ENCODE results near the gene BORA. TPM values are rescaled to one million over a fixed set of nuclear protein-coding genes. Genes with fewer than 3 reads are reported as not detected.
"Not testable (repeated sequence)": the region's sequence is repeated elsewhere in the genome, so short reads cannot be mapped to it uniquely, and the experiment has no call there.

The BORA gene
- total RNA-seq, 4 donors from 2014 or later, result 0.93 to 6.2 (median 1.3) TPM

DNA sequence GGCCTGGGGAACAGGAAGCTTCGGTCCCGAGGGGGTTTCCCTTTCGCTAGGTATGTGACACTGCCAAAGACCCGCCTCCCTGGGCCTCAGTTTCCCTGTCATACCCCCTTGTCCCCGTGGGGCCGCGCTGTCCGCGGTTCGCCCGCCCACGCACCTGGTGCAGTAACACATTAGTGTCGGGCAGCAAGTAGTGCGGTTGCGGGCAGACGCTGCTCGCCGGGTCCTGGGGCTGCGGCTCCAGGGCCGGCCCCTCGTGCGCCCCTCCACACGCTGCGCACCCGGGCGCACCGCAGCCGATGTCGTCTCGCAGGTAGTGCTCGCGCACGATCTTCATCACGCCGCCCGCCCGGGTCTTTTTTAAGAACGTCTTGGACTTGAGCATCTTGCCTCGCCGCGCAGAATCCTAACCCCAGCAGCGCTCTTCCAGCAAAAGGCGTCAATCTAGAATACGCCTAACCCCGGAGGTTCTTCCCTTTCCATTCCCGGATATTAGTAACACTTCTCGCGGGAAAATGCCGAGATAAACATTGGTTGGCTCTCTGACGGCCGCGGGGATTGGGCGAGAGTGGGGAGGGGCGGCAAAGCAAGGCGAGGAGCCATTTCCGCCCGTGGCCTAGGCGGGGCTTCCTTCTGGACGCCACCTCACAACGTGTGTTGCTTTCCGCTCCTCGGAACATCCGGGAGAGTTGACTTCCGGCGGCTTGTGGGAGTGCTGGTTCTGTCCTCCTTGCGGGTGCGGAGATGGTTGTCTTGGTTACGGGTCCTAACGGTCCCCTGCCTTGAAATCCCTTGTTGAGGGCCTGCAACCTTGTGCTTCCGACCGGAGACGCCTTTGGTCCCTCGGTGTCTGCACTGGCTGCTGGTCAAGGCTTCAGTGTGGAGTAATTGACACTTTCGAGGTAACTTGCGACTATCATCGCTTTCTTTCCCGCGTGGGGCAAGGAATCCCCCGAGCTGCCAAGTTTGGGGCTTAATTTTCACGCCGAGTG, 54.0 kb downstream of the BORA start, which contains the start of the genes DIS3 and PIBF1:
Gene DIS3 (minus strand): TSS at position 450 of the 989 bp plus-strand sequence. CDS start 68 bp downstream, at position 382.
Gene PIBF1 (plus strand): TSS at position 683 of the 989 bp plus-strand sequence. CDS start 1,337 bp downstream, outside the sequence.
- WGBS, 2 donors (ENCODE audit: low coverage in 1 of 2), result 1% methylated on average over 19 to 26 of the region's 81 CpGs
- Histone ChIP-seq H3K27me3 (no peaks in the 10 kb centered on the region), H3K4me3 (peak within 1 kb of the TSS; percentile 53 to 87), H3K9me3 (no peaks in the 10 kb centered on the region), H3K27ac (peak within 1 kb of the TSS; percentile 62 to 96 (median 94)), H3K36me3 (peaks cover 6 to 35% of the 10 kb centered on the region in 2 donors), H3K4me1 (peaks cover 14 to 67% (median 23%) of the 10 kb centered on the region in 3 donors)
- ATAC-seq, result peak; percentile 100
- TF ChIP-seq POLR2A (IDR thresholded peaks at IDR 0.05), result peak; percentile 44 to 68
- TF ChIP-seq, protein P1, sequence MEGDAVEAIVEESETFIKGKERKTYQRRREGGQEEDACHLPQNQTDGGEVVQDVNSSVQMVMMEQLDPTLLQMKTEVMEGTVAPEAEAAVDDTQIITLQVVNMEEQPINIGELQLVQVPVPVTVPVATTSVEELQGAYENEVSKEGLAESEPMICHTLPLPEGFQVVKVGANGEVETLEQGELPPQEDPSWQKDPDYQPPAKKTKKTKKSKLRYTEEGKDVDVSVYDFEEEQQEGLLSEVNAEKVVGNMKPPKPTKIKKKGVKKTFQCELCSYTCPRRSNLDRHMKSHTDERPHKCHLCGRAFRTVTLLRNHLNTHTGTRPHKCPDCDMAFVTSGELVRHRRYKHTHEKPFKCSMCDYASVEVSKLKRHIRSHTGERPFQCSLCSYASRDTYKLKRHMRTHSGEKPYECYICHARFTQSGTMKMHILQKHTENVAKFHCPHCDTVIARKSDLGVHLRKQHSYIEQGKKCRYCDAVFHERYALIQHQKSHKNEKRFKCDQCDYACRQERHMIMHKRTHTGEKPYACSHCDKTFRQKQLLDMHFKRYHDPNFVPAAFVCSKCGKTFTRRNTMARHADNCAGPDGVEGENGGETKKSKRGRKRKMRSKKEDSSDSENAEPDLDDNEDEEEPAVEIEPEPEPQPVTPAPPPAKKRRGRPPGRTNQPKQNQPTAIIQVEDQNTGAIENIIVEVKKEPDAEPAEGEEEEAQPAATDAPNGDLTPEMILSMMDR (IDR thresholded peaks at IDR 0.05), result peak in 3 of 4 experiments; percentile 4 to 24 (median 16)
- peak; percentile 92 for TF ChIP-seq POLR2AphosphoS5 (IDR thresholded peaks at IDR 0.05)
- no peak for TF ChIP-seq EP300 (IDR thresholded peaks at IDR 0.05)

DNA sequence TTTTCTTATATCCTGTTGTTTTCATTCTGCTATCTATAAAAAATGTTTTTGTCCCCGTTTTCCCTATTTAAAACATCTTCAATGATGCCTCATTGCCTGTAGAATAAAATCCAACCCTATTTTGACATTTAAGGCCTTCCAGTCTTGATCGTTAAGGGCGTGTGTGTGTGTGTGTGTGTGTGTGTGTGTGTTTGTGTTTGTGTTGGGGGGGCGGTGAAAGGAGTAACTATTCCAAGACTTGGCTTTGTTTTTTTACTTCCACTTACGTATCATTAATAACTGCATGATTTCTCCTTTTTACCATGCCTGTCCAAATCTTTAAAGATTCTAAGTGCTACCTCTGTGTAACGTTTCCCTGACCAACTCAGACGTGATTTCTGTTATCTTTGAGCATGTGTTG, 55.0 kb downstream of the BORA start:
- peak overlapping the region; percentile 62 to 96 (median 94) for H3K27ac ChIP-seq
- H3K4me3 ChIP-seq, result peak overlapping the region; percentile 53 to 87
- H3K4me1 ChIP-seq, result peaks cover 14 to 68% (median 23%) of the 10 kb centered on the region in 3 donors
- H3K27me3 ChIP-seq, result no peaks in the 10 kb centered on the region
- TF ChIP-seq POLR2AphosphoS5 (IDR thresholded peaks at IDR 0.05), result no peak
- TF ChIP-seq EP300 (IDR thresholded peaks at IDR 0.05), result no peak
- no peaks in the 10 kb centered on the region for H3K9me3 ChIP-seq
- WGBS, 2 donors (ENCODE audit: low coverage in 1 of 2), result 3% methylated on average over 5 to 7 of the region's 7 CpGs
- H3K36me3 ChIP-seq, result peaks cover 0 to 26% of the 10 kb centered on the region in 2 donors
- ATAC-seq, result no peak

DNA sequence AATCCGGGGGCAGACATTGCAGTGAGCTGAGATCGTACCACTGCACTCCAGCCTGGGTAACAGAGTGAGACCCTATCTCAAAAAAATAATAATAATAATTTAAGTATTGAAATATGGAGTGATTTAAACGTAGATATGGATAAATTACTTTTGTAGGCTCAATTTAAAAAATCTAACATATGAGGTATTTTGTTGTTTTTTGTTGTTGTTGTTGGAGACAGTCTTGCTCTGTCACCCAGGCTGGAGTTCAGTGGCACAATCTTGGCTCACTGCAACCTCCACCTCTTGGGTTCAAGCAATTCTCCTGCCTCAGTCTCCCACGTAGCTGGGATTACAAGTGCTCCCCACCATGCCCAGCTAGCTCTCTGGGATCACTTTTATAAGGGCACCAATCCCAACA, 57.0 kb downstream of the BORA start:
- H3K27me3 ChIP-seq, ATAC-seq, H3K4me3 ChIP-seq, H3K9me3 ChIP-seq, H3K27ac ChIP-seq: not testable (repeated sequence)
- 95 to 100% methylated on average over 2 to 3 of the region's 4 CpGs for WGBS, 2 donors (ENCODE audit: low coverage in 1 of 2)
- Histone ChIP-seq H3K36me3 (peaks cover 0 to 20% of the 10 kb centered on the region in 2 donors), H3K4me1 (peaks cover 7 to 56% (median 15%) of the 10 kb centered on the region in 3 donors)

DNA sequence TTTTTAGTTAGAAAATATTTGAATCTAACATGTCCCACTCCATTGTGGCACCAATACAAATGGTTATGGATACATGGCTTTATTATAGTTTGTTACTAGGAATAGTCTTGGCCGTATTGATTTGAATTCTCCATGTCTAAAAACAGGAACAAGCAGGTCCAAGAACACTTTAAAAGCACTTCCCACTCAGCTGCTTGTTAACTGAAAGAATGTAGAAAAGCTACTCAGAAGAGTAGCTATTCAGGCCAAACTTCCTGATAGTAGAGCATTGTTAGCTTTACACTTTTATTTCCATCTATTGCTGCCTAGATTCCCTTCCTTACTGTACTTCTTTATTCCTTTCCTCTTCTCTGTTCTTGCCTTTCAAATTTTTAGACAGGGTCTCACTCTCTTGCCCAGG, 61.1 kb downstream of the BORA start:
- Histone ChIP-seq H3K4me1 (peaks cover 0 to 27% (median 0%) of the 10 kb centered on the region in 3 donors), H3K4me3 (no peak overlapping the region), H3K27ac (no peak overlapping the region), H3K9me3 (no peaks in the 10 kb centered on the region), H3K27me3 (no peaks in the 10 kb centered on the region), H3K36me3 (peaks cover 2 to 50% of the 10 kb centered on the region in 2 donors)
- ATAC-seq, result no peak
- 57 to 75% methylated on average over 1 of the region's 1 CpG for WGBS, 2 donors (ENCODE audit: low coverage in 1 of 2)
- no peak for TF ChIP-seq EP300 (IDR thresholded peaks at IDR 0.05)

DNA sequence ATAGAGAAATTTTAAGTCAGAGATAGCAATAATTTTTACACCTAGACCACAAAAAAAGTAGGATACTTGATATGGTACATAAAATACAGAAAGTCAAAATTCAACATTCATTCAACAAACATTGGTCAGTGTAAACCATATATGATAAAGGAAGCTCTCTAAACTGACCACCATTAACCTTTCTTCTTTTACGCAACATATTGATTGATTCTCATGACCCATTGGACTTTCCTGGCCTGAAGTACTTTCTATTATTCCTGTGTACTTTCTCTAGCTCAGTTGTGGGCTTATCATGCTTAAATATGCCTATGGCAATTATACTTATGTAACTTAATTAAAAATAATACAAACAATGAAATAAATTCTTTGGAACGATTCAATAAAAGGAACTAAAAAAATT, 64.9 kb downstream of the BORA start:
- Histone ChIP-seq H3K36me3 (peaks cover 2 to 63% of the 10 kb centered on the region in 2 donors), H3K4me1 (no peaks in the 10 kb centered on the region), H3K9me3 (no peaks in the 10 kb centered on the region), H3K4me3 (no peak overlapping the region), H3K27me3 (no peaks in the 10 kb centered on the region), H3K27ac (no peak overlapping the region)
- TF ChIP-seq, protein P1 (IDR thresholded peaks at IDR 0.05), result no peak
- TF ChIP-seq EP300 (IDR thresholded peaks at IDR 0.05) (no peak), POLR2AphosphoS5 (IDR thresholded peaks at IDR 0.05) (no peak), POLR2A (IDR thresholded peaks at IDR 0.05) (no peak)
- ATAC-seq, result no peak
- WGBS, 2 donors (ENCODE audit: low coverage in 1 of 2), result 94 to 98% methylated on average over 2 of the region's 2 CpGs

DNA sequence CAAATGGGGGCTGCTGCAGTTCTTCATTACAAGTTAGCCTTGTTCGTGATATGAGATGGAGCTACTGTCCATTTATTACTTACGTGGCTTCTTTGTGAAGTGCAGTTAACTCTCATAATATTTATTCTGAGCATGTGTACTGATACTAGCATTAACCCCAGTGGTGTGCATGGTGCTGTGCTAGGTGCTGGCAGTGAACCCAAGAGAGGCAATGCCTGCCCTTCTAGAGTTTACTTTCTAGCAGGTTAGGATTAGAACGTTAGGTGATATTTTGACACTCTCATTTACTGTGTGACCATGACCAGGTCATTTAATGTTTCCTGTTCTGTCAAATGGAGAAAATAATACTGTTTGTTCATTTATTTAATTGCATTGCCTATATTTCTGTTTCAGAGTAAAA, 71.1 kb downstream of the BORA start:
- Histone ChIP-seq H3K27ac (no peak overlapping the region), H3K4me1 (no peaks in the 10 kb centered on the region), H3K27me3 (no peaks in the 10 kb centered on the region), H3K9me3 (no peaks in the 10 kb centered on the region), H3K36me3 (peaks cover 0 to 67% of the 10 kb centered on the region in 2 donors), H3K4me3 (no peak overlapping the region)
- ATAC-seq, result no peak
- 59 to 67% methylated on average over 3 of the region's 3 CpGs for WGBS, 2 donors (ENCODE audit: low coverage in 1 of 2)
- TF ChIP-seq, protein P1 (IDR thresholded peaks at IDR 0.05), result no peak
- TF ChIP-seq POLR2A (IDR thresholded peaks at IDR 0.05), result no peak
- TF ChIP-seq EP300 (IDR thresholded peaks at IDR 0.05), result no peak
- no peak for TF ChIP-seq POLR2AphosphoS5 (IDR thresholded peaks at IDR 0.05)
